Activated CD4-positive, alpha-beta T cell treated with anti-CD3 and anti-CD28 coated beads for 24 hours (primary cell): ENCODE results near the gene PGR.

Source experiments
- DNase-seq, 2 donors: peaks; one replicate each; pipeline ENCODE4 v3.0.0-alpha.2; 2020; ENCODE audit warnings: low read depth in 2 of 2

The PGR gene

GRCh38 chr11:101010899-101011298, 118.7 kb downstream of the PGR start:
- no peak for DNase-seq

- DNase-seq = no peak
These were observed 119.9 kb downstream of the PGR start for GRCh38 chr11:101009690-101010055.

DNA sequence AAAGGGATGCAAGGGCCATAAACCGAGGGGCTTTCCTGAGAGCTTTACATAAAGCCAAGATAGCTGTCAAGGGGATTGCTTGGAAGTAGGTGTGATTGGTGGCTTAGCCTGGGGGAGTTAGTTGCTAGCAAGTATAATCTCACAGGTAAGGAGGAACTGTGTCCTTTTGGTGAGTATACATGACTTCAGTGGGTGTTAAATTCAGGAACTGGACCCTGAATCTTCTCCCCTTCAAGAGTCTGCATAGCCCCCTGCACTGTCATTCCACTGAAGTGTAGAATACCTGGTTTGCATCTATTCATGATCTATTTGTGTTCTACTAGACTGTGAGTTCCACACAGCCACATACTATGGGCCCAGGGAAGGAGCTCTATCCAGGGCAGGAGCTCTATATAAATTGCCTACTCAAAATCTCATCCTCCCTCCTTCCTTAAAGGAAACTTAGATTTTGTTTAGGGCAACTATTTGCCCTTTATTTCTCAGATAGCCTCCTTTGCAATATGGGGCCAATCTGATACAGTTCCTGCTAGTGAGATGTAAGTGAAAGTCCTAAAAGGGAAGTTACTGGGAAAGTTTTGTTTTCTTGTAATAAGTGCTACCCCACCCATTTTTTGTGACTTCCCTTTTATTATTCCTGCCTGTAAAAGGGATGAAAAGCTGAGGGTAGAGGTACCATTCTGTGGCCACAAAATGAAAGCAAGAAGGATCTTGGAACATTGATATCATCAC, 120.5 kb downstream of the PGR start:
- DNase-seq = no peak

GRCh38 chr11:101003468-101003867, 126.1 kb downstream of the PGR start:
- no peak for DNase-seq

DNA sequence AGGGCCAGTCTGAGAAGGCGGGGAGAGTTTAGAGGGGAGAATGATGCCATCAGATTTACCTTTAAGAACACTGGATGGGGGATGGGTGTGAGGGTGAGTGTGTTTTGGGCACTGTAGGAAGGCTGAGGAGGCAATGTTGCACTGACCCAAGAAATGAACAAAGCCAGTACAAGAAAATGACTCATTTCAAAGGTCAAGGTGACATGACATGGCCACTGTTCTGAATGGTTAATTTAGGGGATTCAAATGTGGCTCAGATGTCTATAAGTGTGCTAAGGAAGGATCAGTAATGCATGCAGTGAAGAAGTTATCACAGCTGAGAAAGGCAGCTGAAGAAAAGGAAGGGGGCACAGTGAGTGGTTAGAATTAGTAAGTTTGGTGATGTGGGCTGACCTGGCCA, 129.9 kb downstream of the PGR start:
- no peak for DNase-seq

DNA sequence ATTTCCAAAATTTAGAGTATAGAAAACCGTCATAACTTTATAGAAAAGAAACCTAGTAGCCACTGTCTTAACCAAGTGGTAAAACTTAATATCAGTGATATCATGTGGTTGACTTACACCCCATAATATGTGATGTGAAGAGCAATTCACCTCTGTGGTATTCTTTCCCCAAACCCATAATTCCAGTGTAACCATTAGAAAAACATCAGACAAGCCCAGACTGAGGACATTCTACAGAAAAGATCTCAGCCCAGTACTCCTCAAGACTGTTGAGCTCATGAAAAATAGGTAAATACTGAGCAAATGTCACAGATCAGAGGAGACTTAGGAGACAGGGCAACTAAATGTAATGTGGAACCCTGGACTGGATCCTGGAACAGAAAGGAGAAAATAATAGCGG, 134.6 kb downstream of the PGR start:
- DNase-seq = no peak

DNA sequence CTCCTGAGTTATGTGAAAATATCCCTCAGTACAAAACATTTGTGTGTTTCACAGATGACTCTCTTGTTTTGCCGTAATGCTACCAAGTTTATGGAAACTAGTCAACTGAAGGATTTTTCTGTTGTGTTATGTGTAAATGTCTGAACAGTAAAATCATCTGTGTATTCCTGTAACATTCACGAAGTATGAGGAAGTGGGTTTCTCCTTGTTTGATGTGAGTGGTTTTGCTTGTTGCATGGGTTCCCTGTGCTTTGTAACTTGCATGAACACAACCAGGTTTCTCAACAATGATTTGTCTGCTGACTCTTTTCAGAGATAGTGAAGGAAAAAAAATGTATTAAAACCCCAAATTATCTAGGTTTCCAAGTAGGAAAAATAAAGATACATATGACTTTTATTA, 138.1 kb downstream of the PGR start:
- no peak for DNase-seq

DNA sequence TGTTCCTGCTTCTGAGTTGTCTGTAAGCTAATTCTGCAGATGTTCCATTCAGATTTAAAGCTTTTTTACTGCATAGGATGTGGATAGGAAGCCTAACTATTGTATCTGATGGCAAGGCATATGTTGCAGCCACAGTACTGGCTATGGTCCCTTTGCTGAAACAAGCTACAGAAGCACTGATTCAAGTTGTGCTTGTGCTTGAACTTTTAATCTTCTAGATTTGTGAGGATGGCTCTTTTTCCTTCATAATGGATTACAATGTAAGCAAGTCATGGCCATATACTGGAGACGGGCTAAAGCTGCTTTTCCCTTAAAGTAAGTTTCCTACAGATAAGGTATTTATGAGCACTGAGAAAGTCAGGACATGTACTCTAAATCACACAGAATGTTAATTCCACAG, 138.7 kb downstream of the PGR start:
- no peak for DNase-seq

GRCh38 chr11:100984668-100985067, 144.9 kb downstream of the PGR start:
- no peak for DNase-seq

- no peak for DNase-seq
These were observed 148.3 kb downstream of the PGR start for GRCh38 chr11:100981196-100981824.

DNA sequence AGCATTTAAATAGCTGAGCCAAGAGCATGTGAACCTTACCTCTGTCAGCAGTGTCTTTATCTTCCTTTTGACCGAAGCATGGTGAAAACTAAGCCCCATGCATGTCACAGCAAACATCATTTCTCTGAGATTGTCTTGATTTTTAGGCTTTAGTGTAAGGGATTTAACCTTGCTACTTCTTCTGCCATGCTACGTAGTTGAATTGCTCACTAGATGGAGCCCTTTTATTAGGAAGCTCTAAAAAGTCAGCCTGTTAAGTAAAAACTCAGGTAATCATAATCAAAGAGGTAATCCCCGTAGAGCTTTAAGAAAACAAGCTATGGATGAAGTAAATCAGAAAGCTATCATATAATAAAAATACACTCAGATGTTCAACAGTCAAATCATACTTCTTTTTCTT, 149.5 kb downstream of the PGR start:
- no peak for DNase-seq
